ENCODE measurements around the gene EAF1. TPM values are rescaled to one million over a fixed set of nuclear protein-coding genes. Genes with fewer than 3 reads are reported as not detected.
"Not testable (repeated sequence)": the region's sequence is repeated elsewhere in the genome, so short reads cannot be mapped to it uniquely, and the experiment has no call there.

EAF1 gene
- total RNA-seq, 2 experiments from 2014 or later = 23.1 to 23.9 TPM

DNA sequence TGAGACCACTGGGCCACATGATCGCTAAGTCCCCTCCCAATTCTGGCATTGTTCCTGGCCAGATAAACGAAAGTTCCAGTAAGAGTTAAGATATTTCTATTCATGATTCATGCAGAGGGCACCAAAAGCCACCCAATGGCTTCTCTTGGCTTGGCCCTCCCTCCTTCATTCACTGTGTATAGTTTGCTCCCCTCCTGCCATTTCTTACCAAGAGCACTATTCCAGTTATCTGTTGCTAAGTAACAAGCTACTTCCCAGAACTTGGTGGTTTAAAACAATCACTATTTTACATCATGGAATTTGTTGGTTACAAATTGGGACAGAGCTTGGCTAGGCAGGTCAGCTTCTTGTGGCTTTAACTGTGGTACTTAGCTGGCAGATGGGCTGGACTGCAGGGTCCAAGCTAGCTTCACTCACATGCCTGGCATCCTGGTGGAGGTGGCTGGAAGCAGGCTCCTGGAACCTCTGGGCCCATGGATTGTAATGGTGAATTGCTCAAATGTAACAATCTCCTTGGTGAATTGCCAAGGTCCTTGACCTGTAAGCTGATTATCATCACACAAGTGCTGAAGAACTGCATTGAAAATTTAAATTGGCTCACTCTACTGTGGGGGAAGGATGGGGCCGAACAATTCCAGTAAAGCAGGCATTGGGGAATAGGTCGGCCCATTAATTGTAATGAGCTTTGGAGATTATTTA is 16.6 kb downstream of the EAF1 start:
- CTCF ChIA-PET = interaction anchor here (1.0 kb wide), 1 partner anchor 335 kb away, joined by 3 read pairs; no protein-coding TSS in a partner anchor
- POLR2A ChIA-PET = no interaction called here

DNA sequence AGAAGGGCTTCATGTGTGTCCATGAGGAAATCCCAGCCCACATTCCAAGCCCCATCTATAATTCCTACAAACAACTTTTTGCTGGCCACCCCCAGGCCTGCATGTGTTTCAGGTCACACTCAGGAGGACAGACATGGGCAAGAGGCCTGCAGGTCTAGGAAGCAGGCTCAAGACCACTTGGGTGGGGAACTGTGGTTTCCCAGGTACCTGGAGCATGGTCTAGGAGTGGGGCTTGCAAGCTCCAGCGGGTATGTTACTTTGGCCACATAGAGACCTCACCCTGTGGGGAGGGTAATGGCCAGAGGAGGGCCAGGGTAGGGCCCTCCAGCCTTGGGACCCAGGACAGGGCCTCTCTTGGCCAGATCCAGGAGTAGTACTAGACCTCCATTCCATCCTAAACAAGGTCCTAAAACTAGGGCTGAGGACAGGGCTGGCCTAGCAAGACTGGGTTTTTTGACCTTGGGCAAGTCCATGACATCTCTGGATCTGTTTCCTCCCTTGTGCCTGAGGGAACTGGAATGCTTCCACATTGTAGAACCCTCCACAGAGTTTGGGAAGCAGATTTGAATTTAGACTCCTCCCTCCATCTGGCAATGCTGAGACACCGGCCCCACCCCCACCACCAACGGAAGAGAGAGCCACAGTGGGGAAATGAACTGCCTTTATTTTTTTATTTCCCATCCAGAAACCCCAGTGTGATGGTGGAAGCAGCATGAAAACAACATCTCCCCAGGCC is 22.3 kb downstream of the EAF1 start:
- ChIA-PET POLR2A (no interaction called here), CTCF (no interaction called here)

DNA sequence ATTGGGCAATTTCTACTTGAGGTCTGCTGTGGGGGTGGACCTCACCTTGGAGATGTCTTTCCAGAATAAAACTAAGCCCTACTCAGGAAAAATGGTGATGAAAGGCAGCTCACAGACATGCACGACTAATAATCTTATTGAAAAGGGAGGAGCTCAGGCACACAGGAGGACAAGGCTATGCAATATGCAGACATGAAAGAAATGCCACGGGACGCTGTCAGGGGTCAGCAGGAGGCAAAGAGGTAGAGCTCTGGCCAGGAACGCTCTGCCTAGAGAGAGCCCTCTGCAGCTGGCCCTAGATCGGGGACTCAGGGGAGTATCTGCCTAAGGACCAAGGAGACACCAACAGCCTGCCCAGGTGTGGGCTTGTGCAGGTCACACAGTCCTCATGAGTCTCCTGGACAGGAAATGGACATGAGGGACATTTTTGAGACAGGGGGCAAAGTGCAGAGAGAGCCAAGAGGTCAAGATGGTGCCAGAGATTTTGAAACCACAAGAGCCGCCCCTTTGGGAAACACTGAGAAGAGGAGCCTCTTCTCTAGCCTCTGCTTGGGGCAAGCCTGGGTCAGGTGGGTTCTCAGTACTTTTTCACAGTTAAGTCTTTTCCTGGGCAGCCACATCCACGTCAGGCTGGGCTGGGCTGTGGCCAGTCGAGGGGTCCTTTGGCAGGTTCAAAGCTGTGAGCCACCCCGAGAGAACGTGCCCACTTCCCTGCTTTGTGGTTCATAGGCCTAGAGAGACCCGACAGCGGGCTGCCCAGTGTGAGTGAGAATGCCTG is 23.2 kb downstream of the EAF1 start:
- CTCF ChIA-PET = no interaction called here
- POLR2A ChIA-PET = no interaction called here

DNA sequence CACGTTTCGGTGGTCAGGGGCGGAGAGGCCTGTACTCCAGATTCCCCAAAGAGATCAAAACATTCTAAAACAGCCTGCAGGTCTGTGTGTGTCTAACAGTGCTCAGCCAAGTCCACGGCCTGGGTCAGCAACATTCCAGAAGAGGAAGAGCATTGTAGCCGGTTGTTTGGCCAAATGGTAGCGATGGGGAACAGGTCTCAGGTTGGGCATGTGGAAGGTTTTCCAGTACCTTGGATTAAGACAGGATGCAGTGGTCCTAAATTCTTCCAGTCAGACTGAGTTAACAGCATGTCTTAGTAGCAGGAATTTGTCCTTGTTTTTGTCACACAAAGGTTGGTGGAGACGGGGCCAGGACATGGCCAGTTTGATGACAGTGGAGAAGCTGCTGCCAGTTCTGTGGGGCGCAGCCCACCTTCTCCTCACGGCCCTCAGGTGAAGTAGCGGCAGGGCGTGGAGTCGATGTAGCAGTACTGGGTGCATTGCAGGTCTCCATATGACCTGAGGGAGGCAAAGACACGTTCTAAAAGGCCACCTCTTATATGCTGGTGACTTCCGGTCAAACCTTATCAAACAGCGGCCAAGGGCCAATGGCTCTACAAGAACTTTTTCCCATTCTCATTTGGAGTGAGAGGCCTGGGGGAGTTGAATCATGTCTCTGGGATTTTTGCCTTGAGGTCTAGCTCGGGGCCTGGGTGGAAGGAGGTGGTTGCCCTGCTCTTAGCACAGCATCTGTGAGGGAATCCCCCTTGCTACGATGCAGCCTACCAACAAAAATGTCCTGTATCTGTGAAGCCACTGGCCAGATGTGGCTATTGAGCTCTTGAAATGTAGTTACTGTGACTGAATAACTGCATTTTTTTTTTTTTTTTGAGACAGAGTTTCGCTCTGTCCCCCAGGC is 24.1 kb downstream of the EAF1 start:
- POLR2A ChIA-PET = interaction anchor here (0.7 kb wide), 1 partner anchor 246 kb away, joined by 3 read pairs; the partner anchor contains the start of gene CAPN7
- CTCF ChIA-PET = no interaction called here

DNA sequence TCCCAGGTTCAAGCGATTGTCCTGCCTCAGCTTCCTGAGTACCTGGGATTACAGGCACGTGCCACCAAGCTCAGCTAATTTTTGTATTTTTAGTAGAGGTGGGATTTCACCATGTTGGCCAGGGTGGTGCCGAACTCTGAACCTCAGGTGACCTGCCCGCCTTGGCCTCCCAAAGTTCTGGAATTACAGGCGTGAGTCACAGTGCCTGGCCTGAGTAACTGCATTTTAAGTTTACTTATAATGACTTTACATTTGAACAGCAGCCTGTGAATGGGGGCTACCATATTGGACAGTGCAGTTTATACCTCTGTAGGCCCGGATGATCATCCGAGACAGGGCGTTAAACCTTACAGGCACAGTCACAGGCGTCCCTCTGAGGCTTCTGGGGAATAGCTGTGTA is 24.8 kb downstream of the EAF1 start:
- CTCF ChIA-PET = no interaction called here
- POLR2A ChIA-PET = interaction anchor here (0.7 kb wide), 1 partner anchor 246 kb away, joined by 3 read pairs; the partner anchor contains the start of gene CAPN7

DNA sequence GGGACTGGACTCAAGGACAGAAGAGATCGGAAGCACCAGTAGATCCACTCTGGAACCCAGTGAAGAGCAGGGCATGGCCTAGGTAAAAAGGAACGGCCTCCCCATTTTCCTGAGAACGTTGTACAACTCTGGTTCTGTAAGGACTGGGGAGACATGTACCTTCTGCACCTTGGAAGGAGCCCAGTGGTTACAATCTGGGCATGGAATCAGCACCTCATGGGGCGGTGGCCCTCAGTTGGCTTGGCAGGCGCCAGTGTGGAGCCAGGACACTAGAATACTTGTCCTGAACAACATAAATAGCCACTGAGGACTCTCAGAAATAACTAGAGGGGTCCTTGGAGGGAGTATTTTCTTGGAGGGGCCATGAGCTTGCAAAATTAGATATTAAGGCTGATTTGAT is 25.6 kb downstream of the EAF1 start:
- ChIA-PET POLR2A (no interaction called here), CTCF (no interaction called here)

DNA sequence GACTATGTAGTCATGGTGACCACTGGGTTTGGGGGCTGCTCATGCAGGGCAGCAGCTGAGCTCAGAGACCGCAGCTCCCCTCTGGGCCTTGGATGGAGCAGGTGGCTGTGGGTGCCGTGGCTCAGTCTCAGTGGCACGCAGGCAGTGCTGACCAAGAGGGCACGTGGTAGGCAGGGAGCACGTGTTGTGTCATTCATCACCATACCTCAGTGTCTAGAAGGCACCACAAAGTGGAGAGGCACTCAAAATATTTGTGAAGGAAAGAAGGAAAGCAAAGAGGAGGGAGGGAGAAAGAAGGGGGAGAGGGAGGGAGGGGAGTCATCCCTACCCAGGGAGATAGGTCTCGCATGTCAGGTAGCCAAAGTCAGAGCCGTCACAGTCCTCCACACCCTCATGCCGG is 26.1 kb downstream of the EAF1 start:
- POLR2A ChIA-PET = no interaction called here
- CTCF ChIA-PET = no interaction called here

DNA sequence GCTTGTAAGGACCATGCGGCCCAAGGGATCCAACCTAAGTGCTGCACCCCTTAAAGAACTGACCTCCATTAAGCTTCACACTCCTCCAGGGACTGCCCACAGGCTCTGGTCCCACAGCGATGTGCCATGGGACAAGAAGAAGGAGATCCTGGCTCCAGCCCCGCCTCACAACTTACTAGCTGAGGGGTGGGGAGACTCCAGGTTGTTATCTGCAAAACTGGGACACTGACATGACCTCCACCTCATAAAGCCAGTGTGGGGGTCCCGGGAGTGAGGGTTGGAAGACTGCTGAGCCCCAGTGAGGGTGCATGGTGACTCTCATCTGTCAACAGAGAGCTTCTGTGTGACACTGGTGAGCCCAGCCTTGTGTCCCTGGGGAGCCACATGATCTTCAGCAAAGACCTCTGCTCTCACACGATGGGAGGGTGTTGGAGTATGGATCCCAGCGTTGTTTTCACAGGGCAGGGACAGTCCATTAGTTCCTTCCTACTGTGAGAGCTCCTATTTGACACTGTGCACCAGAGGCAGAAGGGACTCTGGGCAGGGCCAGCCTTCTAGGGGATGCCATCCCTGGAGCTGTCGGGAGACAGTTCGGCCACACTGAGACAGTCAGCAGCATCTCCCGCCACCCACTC is 26.7 kb downstream of the EAF1 start:
- ChIA-PET CTCF (interaction anchor here (0.6 kb wide), 1 partner anchor 67 kb away, joined by 3 read pairs; no protein-coding TSS in a partner anchor), POLR2A (no interaction called here)

DNA sequence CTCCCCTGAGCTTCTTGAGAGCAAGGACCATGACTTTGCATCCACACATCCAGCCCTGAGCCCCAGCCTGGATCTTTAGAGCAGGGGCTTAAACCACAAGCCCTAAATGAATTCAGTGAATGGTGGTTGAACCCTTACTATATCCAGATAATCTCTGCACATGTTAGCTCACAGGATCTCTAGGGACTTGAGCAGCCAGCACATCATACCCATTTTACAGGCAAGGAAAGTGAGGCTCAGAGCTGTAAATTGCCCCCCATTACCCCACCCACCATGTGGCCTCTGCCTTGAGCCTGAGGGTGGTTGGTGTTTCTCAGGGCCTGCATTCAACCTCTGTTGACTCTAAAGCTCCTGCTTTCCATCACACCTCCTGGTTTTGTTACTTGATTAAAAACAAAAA is 27.6 kb downstream of the EAF1 start:
- ChIA-PET POLR2A (no interaction called here), CTCF (no interaction called here)

DNA sequence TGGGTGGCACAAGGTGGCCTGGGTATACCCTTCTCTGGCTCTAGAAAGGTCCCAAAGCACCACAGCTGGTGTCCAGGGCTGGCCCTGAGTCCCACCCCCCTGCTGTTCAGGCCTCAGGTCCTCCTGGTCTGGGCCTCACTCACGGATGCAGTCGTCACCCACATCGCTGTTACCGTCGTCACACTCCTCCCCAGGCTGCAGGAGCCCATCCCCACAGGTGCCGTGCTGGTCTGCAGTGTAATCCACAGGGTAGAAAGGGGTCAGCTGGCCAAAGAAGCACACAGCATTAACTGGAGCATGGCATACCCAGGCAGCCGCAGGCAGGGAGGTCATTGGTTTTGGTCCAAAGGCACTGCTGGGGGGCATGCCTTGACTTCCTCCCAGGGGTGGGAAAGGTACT is 28.4 kb downstream of the EAF1 start:
- ChIA-PET POLR2A (no interaction called here), CTCF (no interaction called here)

DNA sequence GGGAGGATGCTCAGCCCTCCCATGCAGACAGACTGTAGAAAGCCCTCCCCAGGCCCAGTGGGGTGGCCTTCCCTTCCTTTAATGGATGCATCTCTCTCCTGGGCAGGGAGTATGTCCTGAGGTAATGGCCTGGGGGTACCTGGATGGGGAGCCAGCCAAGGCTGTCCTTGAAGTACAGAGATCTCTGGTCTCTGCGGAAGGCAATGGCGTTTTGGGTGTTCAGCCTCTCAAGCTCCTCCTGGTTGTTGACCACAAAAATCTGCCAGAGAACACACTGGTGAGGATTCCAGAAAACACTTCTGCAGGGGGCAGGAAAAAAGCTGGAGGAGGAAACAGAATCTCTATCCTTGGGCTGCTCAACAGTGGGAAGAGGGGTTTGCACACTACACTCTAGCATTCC is 28.9 kb downstream of the EAF1 start:
- ChIA-PET CTCF (no interaction called here), POLR2A (no interaction called here)

DNA sequence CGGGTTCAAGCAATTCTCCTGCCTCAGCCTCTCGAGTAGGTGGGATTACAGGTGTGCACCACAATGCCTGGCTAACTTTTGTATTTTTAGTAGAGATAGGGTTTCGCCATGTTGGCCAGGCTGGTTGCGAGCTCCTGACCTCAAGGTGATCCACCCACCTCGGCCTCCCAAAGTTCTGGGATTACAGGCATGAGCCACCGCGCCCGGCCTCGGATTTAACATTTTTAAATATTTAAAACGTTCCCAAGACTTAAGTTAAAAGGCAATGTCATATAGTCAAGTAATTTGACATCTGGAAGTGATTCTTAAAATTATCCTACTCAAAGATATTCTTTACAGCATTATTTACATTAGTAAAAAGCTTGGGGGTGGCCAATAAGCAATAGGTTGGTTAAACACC is 29.5 kb downstream of the EAF1 start:
- CTCF ChIA-PET, POLR2A ChIA-PET: not testable (repeated sequence)

DNA sequence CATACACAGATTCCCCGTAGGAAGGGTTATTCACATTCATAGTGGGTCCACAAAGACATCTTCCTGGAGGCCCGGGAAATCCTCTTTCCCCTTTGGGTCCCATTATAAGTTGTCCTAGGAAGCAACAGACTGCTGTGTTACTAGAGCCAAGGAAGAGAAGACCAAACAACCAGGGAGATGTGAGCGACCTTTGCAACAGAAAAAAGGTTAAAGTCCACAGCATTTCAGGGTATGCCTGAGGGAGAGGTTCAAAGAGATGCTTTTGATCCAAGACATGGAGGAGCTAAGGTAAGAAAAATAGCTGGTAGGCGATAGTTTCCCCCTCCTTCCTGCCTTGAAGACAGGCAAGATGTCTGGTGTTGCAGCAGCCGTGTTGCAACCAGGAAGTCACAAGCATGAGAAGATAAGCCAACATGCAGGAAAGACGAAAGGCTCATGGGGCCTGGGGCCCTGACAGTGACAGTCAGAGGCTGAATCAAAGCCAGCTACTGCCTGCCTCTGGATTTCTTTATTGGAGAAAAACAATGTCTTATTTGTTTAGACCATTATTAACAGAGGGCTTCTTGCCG is 30.9 kb downstream of the EAF1 start:
- ChIA-PET CTCF (no interaction called here), POLR2A (interaction anchor here (0.7 kb wide), 1 partner anchor 16 kb away, joined by 4 read pairs; no protein-coding TSS in a partner anchor)

DNA sequence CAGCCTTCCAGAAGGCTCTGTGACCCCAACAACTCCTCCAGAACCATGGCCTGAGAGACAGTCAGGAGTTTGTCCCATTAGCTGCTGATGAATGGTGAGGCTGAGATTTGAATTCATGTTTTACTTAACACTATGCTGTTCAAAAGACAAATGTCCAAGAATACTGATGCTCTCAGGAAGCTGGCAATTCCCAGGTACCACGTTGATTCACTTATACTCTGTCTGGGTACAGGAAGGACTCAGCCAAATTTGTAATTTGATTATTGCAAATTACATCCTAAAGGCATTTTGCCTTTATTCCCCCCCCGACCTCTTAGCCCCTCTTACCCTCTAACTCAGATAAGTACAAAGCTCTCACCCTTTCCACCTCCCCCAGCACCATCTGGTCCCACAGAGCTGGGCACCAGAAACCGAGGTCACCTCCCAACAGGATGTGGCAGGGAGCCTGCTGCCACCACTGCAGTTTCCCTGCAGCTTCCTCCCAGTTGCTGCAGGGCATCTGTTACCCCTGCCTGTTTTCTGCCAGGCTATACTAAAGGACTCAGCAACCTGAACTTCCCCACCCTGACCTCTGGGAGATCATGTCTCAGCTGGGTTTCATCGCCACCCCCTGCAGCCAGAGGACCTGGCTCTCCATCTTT is 33.6 kb downstream of the EAF1 start:
- POLR2A ChIA-PET = no interaction called here

DNA sequence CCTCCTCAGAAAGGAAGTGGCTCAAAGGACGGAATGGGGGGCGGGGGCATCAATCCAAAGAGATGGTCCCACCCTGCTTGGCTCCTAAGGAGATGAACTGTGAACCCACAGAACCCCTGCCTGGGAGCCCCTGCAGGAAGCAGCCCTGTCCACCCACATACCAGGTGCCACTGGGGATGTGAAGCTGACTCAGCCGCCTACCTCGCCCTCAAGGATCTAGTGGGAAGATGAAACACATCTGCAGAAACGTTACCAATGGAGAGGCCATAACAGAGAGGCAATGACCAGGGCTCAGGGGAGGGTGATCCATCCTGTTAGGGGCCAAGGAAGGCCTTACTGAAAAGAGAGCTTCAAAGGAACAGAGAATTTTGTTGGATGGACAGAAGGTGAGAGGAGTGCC is 35.1 kb downstream of the EAF1 start:
- CTCF ChIA-PET = no interaction called here
- POLR2A ChIA-PET = no interaction called here

More for the DNA sequence above, 33.6 kb downstream of the EAF1 start:
- CTCF ChIA-PET = no interaction called here

DNA sequence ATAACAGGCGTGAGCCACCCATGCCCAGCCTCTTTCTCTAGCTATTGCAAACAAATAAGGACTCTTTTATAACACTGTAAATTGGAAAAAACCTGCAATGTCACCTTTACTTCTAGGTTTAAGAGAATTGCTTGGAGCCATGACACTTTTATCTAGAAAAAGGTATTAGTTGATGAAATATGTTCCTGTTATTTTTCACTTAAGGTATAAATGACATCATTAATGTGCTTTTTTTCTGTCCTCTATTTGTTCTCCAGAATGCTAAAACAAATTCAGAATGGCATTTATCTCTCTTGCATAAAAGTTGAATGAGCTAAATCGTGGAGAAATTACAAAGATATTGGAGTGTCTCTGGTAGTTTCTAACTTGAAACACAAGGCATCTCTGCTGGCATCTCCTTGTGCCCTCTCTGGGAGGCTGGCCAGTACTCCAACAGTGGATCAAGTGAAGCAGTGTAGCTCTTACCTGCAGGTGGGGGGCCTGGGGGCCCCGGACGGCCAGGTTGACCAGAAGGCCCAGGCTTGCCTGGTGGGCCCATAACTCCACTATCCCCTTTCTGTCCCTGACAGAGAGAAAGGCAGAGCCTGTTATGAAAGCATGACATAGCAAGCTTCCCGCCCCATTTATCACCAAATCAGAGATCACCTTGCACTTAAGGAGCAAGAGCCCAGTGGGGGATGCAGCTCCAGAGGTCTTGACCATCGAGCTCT is 38.6 kb downstream of the EAF1 start:
- CTCF ChIA-PET = interaction anchor here (0.6 kb wide), 1 partner anchor 284 kb away, joined by 3 read pairs; no protein-coding TSS in a partner anchor
- POLR2A ChIA-PET = no interaction called here

DNA sequence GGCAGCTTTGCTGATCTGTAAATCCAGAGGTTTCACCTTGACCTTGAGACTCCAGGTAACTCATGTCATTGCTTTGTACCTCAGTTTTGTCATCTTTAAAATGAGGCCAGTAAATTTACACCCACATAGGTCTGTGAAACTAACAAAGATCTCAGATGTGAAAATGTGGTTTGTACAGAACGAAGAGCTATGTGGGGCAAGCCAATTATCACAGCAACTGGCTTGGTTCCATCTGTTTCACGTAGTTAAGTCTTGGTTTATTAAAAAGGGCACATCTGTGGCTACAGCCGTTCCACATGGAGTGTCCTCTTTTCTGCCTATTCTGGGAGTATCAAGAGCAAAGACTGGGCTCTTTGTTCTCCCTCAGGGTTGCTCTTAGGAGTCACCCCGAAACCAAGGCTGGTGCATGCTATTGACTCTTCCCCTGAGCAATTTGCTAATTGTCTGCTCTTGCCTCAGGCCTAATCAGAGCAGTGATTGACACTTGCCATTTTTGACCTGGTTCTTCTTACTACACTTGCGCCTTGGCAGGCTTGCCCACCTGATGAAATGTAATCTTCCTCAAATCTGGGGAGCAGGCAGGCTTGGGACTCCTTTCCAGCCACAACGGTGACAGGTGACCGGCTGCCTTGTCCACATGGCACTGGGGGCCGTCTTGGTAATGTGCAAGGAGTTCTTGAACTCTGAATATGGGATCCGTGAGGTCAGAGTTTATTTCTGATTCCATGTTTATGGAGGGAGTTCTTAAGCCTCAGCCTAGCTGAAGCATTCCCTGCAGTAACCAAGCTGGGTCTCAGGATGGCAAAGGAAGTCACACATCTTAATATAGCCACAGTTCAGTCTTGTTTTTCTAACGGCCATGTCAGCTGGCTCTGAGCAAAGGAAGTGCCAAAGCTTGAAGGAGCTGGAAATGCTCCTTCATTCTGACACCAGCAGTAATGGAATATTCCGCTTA is 40.1 kb downstream of the EAF1 start:
- ChIA-PET CTCF (no interaction called here), POLR2A (no interaction called here)

Data from activated CD8-positive, alpha-beta memory T cell treated with anti-CD3 and anti-CD28 coated beads for 36 hours (primary cell).